Ramos (cell line): Measurements from ENCODE around the gene LGR6.

Experiments
- in situ Hi-C: fragments of 300-500 bp; cut with MboI; formaldehyde crosslinking; loops from one replicate; pipeline ENCODE4 v1.14.3; 2022; ENCODE audit warnings: low sequenced_read_pairs; ENCODE audit not compliant: unreplicated experiment

LGR6 gene

GRCh38 chr1:202281316-202282024 is 87.9 kb downstream of the LGR6 start:
- in situ Hi-C loops = no loop called here

GRCh38 chr1:202282025-202282371 is 88.4 kb downstream of the LGR6 start:
- in situ Hi-C loops = no loop called here

- in situ Hi-C loops = no loop called here
These were observed 89.1 kb downstream of the LGR6 start for GRCh38 chr1:202282596-202283283.

GRCh38 chr1:202283379-202283844 is 89.8 kb downstream of the LGR6 start:
- in situ Hi-C loops = no loop called here

- in situ Hi-C loops = no loop called here
These were observed 90.4 kb downstream of the LGR6 start for GRCh38 chr1:202283991-202284390.

- in situ Hi-C loops = no loop called here
These were observed 92.3 kb downstream of the LGR6 start for GRCh38 chr1:202285908-202286307.

- in situ Hi-C loops = no loop called here
These were observed 93.1 kb downstream of the LGR6 start for GRCh38 chr1:202286622-202287097.

GRCh38 chr1:202287196-202287595 is 93.6 kb downstream of the LGR6 start:
- in situ Hi-C loops = no loop called here

GRCh38 chr1:202288177-202288576 is 94.6 kb downstream of the LGR6 start:
- in situ Hi-C loops = no loop called here

GRCh38 chr1:202289009-202289408 is 95.4 kb downstream of the LGR6 start:
- in situ Hi-C loops = no loop called here

- in situ Hi-C loops = no loop called here
These were observed 97.4 kb downstream of the LGR6 start for GRCh38 chr1:202291001-202291400.

GRCh38 chr1:202291961-202292712 is 98.5 kb downstream of the LGR6 start:
- in situ Hi-C loops = no loop called here

- in situ Hi-C loops = no loop called here
These were observed 99.2 kb downstream of the LGR6 start for GRCh38 chr1:202292773-202293172.

GRCh38 chr1:202293569-202293968 is 100.0 kb downstream of the LGR6 start:
- in situ Hi-C loops = no loop called here

GRCh38 chr1:202302166-202302565 is 108.6 kb downstream of the LGR6 start:
- in situ Hi-C loops = no loop called here

GRCh38 chr1:202304375-202304774 is 110.8 kb downstream of the LGR6 start:
- in situ Hi-C loops = no loop called here

GRCh38 chr1:202305168-202305567 is 111.6 kb downstream of the LGR6 start:
- in situ Hi-C loops = no loop called here

- in situ Hi-C loops = no loop called here
These were observed 113.1 kb downstream of the LGR6 start for GRCh38 chr1:202306535-202307345.

GRCh38 chr1:202310071-202310725 is 116.6 kb downstream of the LGR6 start:
- in situ Hi-C loops = loop anchor here (5.0 kb wide), 1 partner anchor 123 kb away; no protein-coding TSS in a partner anchor

GRCh38 chr1:202310746-202311145 is 117.1 kb downstream of the LGR6 start:
- in situ Hi-C loops = loop anchor here (5.0 kb wide), 1 partner anchor 123 kb away; no protein-coding TSS in a partner anchor
